ENCODE results near the gene GRM8.

GRM8 gene

DNA sequence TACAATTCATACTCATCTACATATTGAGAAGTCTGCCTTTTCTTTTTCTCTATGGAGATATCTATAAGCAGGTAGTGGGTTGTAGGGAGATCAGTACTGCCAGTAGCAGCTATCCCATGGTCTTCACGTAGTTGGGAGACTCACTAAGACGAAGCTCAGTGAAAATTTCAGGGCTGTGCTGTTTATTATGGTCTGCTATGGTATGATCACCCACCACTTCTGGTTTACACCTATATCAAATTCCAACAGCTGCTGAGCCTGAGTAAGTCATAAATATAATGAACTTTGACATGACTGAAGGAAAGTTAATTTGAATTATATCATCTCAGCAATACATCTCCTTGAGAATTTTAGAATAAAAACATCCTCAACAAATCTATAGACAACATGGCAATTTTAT lies 741.7 kb downstream of the GRM8 start:
- Histone ChIP-seq H3K36me3 (ENCODE audit: control insufficient read depth in 1 of 2, insufficient read depth in 2 of 2, low read depth in 1 of 2, low read length in 2 of 2) (no peaks in the 10 kb centered on the region), H3K18ac (ENCODE audit: low read depth in 1 of 2, low read length in 2 of 2) (no peak overlapping the region), H3K27me3 (ENCODE audit: control insufficient read depth in 1 of 2, insufficient read depth in 1 of 2, low read length in 2 of 2) (no peaks in the 10 kb centered on the region), H2BK12ac (ENCODE audit: low read length in 2 of 2) (no peak overlapping the region), H2BK120ac (ENCODE audit: low read depth, low read length) (no peak overlapping the region), H2BK15ac (ENCODE audit: low read depth, poor library complexity, severe bottlenecking) (no peak overlapping the region), H3K4me1 (ENCODE audit: control insufficient read depth, insufficient read depth, low read depth, low read length) (no peaks in the 10 kb centered on the region), H3K14ac (ENCODE audit: low read length in 2 of 2) (no peak overlapping the region), H3K9ac (ENCODE audit: low read length) (no peak overlapping the region), H2AFZ (ENCODE audit: low read depth, low read length) (no peak overlapping the region), H3K4me3 (ENCODE audit: insufficient read depth in 1 of 2, low read depth in 1 of 2, low read length in 2 of 2) (no peak overlapping the region), H2AK5ac (ENCODE audit: low read length, severe bottlenecking) (no peak overlapping the region), H2BK5ac (ENCODE audit: low read depth, low read length, poor library complexity, severe bottlenecking) (no peak overlapping the region), H3K4me2 (ENCODE audit: low read length, poor library complexity, severe bottlenecking) (no peak overlapping the region), H3K23ac (ENCODE audit: low read length in 2 of 2) (no peak overlapping the region), H4K8ac (ENCODE audit: low read length) (no peak overlapping the region), H4K91ac (ENCODE audit: low read length) (no peak overlapping the region), H3K27ac (ENCODE audit: low read length, poor library complexity, severe bottlenecking) (no peak overlapping the region), H3K9me3 (ENCODE audit: control insufficient read depth, low read length) (no peaks in the 10 kb centered on the region), H3K4ac (ENCODE audit: low read depth in 1 of 2, low read length in 2 of 2) (no peak overlapping the region), H3K79me1 (replicated peaks; ENCODE audit: low read length, poor library complexity, severe bottlenecking) (no peaks in the 10 kb centered on the region)
- DNase-seq: no peak
- WGBS: no CpG with 5 or more reads among the region's 2 CpGs

DNA sequence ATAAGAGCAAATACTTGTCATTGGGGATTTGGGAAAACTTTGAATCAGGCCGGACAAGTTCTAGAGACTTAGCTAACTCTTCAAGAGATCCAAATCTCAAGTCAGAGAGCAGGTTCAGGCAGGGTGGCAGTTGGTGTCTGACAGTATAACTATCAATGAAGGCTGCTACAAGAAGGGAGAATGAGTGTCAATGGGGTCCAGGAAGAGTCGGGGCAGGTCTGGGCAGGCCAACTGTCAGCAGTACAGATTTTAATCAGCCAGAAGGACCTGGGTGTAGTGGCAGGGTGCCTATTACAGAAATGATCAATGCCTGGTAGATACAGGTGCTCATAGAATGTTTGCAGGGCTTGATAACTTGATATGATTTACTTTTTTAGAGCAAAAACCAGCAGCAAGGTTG lies 751.1 kb downstream of the GRM8 start:
- H3K4me1 ChIP-seq (ENCODE audit: control insufficient read depth, insufficient read depth, low read depth, low read length): no peaks in the 10 kb centered on the region
- no peak overlapping the region for H3K4me3 ChIP-seq (ENCODE audit: insufficient read depth in 1 of 2, low read depth in 1 of 2, low read length in 2 of 2)
- no peak overlapping the region for H3K4ac ChIP-seq (ENCODE audit: low read depth in 1 of 2, low read length in 2 of 2)
- H2AFZ ChIP-seq (ENCODE audit: low read depth, low read length): no peak overlapping the region
- H3K79me1 ChIP-seq (replicated peaks; ENCODE audit: low read length, poor library complexity, severe bottlenecking): no peaks in the 10 kb centered on the region
- no peaks in the 10 kb centered on the region for H3K27me3 ChIP-seq (ENCODE audit: control insufficient read depth in 1 of 2, insufficient read depth in 1 of 2, low read length in 2 of 2)
- no peak overlapping the region for H2BK5ac ChIP-seq (ENCODE audit: low read depth, low read length, poor library complexity, severe bottlenecking)
- peaks cover 3% of the 10 kb centered on the region for H3K9me3 ChIP-seq (ENCODE audit: control insufficient read depth, low read length)
- no peak overlapping the region for H2AK5ac ChIP-seq (ENCODE audit: low read length, severe bottlenecking)
- no peak overlapping the region for H3K23ac ChIP-seq (ENCODE audit: low read length in 2 of 2)
- H2BK15ac ChIP-seq (ENCODE audit: low read depth, poor library complexity, severe bottlenecking): no peak overlapping the region
- H3K4me2 ChIP-seq (ENCODE audit: low read length, poor library complexity, severe bottlenecking): no peak overlapping the region
- no peak overlapping the region for H2BK12ac ChIP-seq (ENCODE audit: low read length in 2 of 2)
- DNase-seq: no peak
- H4K8ac ChIP-seq (ENCODE audit: low read length): no peak overlapping the region
- no peak overlapping the region for H3K14ac ChIP-seq (ENCODE audit: low read length in 2 of 2)
- H3K36me3 ChIP-seq (ENCODE audit: control insufficient read depth in 1 of 2, insufficient read depth in 2 of 2, low read depth in 1 of 2, low read length in 2 of 2): no peaks in the 10 kb centered on the region
- H2BK120ac ChIP-seq (ENCODE audit: low read depth, low read length): no peak overlapping the region
- H3K27ac ChIP-seq (ENCODE audit: low read length, poor library complexity, severe bottlenecking): no peak overlapping the region
- no peak overlapping the region for H4K91ac ChIP-seq (ENCODE audit: low read length)
- H3K18ac ChIP-seq (ENCODE audit: low read depth in 1 of 2, low read length in 2 of 2): no peak overlapping the region
- H3K9ac ChIP-seq (ENCODE audit: low read length): no peak overlapping the region
- WGBS: 73% methylated on average over 2 of the region's 2 CpGs

DNA sequence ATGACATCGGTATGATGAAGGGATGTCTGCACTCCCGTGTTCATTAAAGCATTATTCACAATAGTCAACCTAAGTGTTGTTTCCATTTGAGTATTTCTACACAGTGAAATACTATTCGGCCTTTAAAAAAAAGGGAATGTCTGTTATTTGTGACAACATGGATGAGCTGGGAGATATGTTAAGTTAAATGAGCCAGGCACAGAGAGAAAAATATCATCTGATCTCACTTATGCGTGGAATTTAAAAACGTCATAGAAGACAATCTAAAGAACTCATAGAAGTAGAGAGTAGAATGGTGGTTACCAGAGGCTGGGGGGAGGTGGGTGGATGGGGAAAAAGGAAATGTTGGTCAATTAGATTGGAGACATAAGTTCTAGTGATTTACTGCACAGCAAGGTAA lies 753.3 kb downstream of the GRM8 start:
- no peaks in the 10 kb centered on the region for H3K4me1 ChIP-seq (ENCODE audit: control insufficient read depth, insufficient read depth, low read depth, low read length)
- no peak overlapping the region for H3K9ac ChIP-seq (ENCODE audit: low read length)
- H3K36me3 ChIP-seq (ENCODE audit: control insufficient read depth in 1 of 2, insufficient read depth in 2 of 2, low read depth in 1 of 2, low read length in 2 of 2): no peaks in the 10 kb centered on the region
- H2AK5ac ChIP-seq (ENCODE audit: low read length, severe bottlenecking): no peak overlapping the region
- H3K27ac ChIP-seq (ENCODE audit: low read length, poor library complexity, severe bottlenecking): no peak overlapping the region
- DNase-seq: no peak
- H3K4me3 ChIP-seq (ENCODE audit: insufficient read depth in 1 of 2, low read depth in 1 of 2, low read length in 2 of 2): no peak overlapping the region
- no peak overlapping the region for H2BK120ac ChIP-seq (ENCODE audit: low read depth, low read length)
- H3K9me3 ChIP-seq (ENCODE audit: control insufficient read depth, low read length): peaks cover 3% of the 10 kb centered on the region
- no peak overlapping the region for H3K4ac ChIP-seq (ENCODE audit: low read depth in 1 of 2, low read length in 2 of 2)
- no peak overlapping the region for H2AFZ ChIP-seq (ENCODE audit: low read depth, low read length)
- H3K79me1 ChIP-seq (replicated peaks; ENCODE audit: low read length, poor library complexity, severe bottlenecking): no peaks in the 10 kb centered on the region
- no peaks in the 10 kb centered on the region for H3K27me3 ChIP-seq (ENCODE audit: control insufficient read depth in 1 of 2, insufficient read depth in 1 of 2, low read length in 2 of 2)
- no peak overlapping the region for H3K14ac ChIP-seq (ENCODE audit: low read length in 2 of 2)
- no peak overlapping the region for H2BK12ac ChIP-seq (ENCODE audit: low read length in 2 of 2)
- H3K4me2 ChIP-seq (ENCODE audit: low read length, poor library complexity, severe bottlenecking): no peak overlapping the region
- no peak overlapping the region for H3K18ac ChIP-seq (ENCODE audit: low read depth in 1 of 2, low read length in 2 of 2)
- H2BK5ac ChIP-seq (ENCODE audit: low read depth, low read length, poor library complexity, severe bottlenecking): no peak overlapping the region
- H4K8ac ChIP-seq (ENCODE audit: low read length): no peak overlapping the region
- no peak overlapping the region for H2BK15ac ChIP-seq (ENCODE audit: low read depth, poor library complexity, severe bottlenecking)
- no peak overlapping the region for H3K23ac ChIP-seq (ENCODE audit: low read length in 2 of 2)
- no peak overlapping the region for H4K91ac ChIP-seq (ENCODE audit: low read length)
- 84% methylated on average over 5 of the region's 5 CpGs for whole genome bisulfite sequencing

DNA sequence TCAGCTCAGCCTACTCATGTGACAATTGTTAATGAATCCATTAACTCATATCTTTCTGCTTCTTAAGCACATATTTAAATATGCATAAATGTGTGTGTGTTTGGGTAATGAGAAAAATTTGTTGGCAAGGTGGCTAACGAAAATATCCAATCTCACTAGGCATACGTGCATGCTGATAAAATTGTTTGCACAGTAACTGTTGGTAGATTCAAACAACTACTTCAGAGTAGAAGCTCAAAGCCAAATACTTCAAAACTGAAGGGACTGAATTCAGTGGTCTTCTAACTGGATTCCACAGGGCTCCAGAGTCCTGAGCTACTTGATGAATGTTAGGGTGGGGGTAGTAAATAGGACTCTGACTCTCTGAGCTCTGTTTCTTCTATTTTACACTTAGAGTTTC lies 757.0 kb downstream of the GRM8 start:
- Histone ChIP-seq H3K36me3 (ENCODE audit: control insufficient read depth in 1 of 2, insufficient read depth in 2 of 2, low read depth in 1 of 2, low read length in 2 of 2) (no peaks in the 10 kb centered on the region), H3K79me1 (replicated peaks; ENCODE audit: low read length, poor library complexity, severe bottlenecking) (no peaks in the 10 kb centered on the region), H3K4me2 (ENCODE audit: low read length, poor library complexity, severe bottlenecking) (no peak overlapping the region), H2BK5ac (ENCODE audit: low read depth, low read length, poor library complexity, severe bottlenecking) (no peak overlapping the region), H2BK120ac (ENCODE audit: low read depth, low read length) (no peak overlapping the region), H3K23ac (ENCODE audit: low read length in 2 of 2) (no peak overlapping the region), H4K8ac (ENCODE audit: low read length) (no peak overlapping the region), H3K14ac (ENCODE audit: low read length in 2 of 2) (no peak overlapping the region), H3K27me3 (ENCODE audit: control insufficient read depth in 1 of 2, insufficient read depth in 1 of 2, low read length in 2 of 2) (no peaks in the 10 kb centered on the region), H3K27ac (ENCODE audit: low read length, poor library complexity, severe bottlenecking) (no peak overlapping the region), H3K4me3 (ENCODE audit: insufficient read depth in 1 of 2, low read depth in 1 of 2, low read length in 2 of 2) (no peak overlapping the region), H2AK5ac (ENCODE audit: low read length, severe bottlenecking) (no peak overlapping the region), H3K4me1 (ENCODE audit: control insufficient read depth, insufficient read depth, low read depth, low read length) (no peaks in the 10 kb centered on the region), H2BK15ac (ENCODE audit: low read depth, poor library complexity, severe bottlenecking) (no peak overlapping the region), H3K4ac (ENCODE audit: low read depth in 1 of 2, low read length in 2 of 2) (no peak overlapping the region), H3K9me3 (ENCODE audit: control insufficient read depth, low read length) (peaks cover 3% of the 10 kb centered on the region), H3K18ac (ENCODE audit: low read depth in 1 of 2, low read length in 2 of 2) (no peak overlapping the region), H2BK12ac (ENCODE audit: low read length in 2 of 2) (no peak overlapping the region), H2AFZ (ENCODE audit: low read depth, low read length) (no peak overlapping the region), H4K91ac (ENCODE audit: low read length) (no peak overlapping the region), H3K9ac (ENCODE audit: low read length) (no peak overlapping the region)
- WGBS: 100% methylated on average over 1 of the region's 2 CpGs
- no peak for DNase-seq

All from mesenchymal stem cell (in vitro differentiated cells and primary cell).